Skin of body (tissue), 3 donors: ENCODE measurements around the gene ERV3-1. TPM values are rescaled to one million over a fixed set of nuclear protein-coding genes. Genes with fewer than 3 reads are reported as not detected.
"Not testable (repeated sequence)": the region's sequence is repeated elsewhere in the genome, so short reads cannot be mapped to it uniquely, and the experiment has no call there.

ENCODE experiments used
- DNase-seq: peaks from one replicate; lab custom pipeline; 2025; lab: John Stamatoyannopoulos, UW
- small RNA-seq: library from RNA; depleted of rRNA; stranded (forward); fragments of <200 nt; gene quantifications from one replicate; pipeline ENCODE3, GENCODE V24; 2014; ENCODE audit warnings: low replicate concordance
- total RNA-seq: library from RNA; depleted of rRNA; stranded (reverse); fragments of >200 nt; gene quantifications from one replicate; pipeline ENCODE4 v1.2.3, GENCODE V29; 2014

The ERV3-1 gene
- total RNA-seq, 1 donor from 2014 or later: 75.1 TPM

- no peak for DNase-seq
Measured at GRCh38 chr7:64945503-64946175, 60.8 kb downstream of the ERV3-1 start.

GRCh38 chr7:64944667-64945502 is 61.6 kb downstream of the ERV3-1 start:
- DNase-seq: not testable (repeated sequence)

Small RNA genes within 50 kb of the gene (small RNA-seq; reads per million reads assigned to genes)
- not detected for gene RNU6-1229P

Other genes with a start within 250 kb of the ERV3-1 start
- 16.0 TPM for gene ZNF138, start 212.3 kb downstream of the ERV3-1 start, total RNA-seq
- gene ZNF273, start 103.4 kb downstream of the ERV3-1 start, total RNA-seq: 10.7 TPM
- gene ZNF117, start 15.7 kb downstream of the ERV3-1 start, total RNA-seq: 72.7 TPM